ENCODE measurements around the gene MARS2. TPM values are rescaled to one million over a fixed set of nuclear protein-coding genes. Genes with fewer than 3 reads are reported as not detected.
"Not testable (repeated sequence)": the region's sequence is repeated elsewhere in the genome, so short reads cannot be mapped to it uniquely, and the experiment has no call there.

Gene MARS2
- total and polyA plus RNA-seq, 2 donors (not counting 1 experiment from before 2014, with no cell fraction given): 5.1 to 10.5 TPM

DNA sequence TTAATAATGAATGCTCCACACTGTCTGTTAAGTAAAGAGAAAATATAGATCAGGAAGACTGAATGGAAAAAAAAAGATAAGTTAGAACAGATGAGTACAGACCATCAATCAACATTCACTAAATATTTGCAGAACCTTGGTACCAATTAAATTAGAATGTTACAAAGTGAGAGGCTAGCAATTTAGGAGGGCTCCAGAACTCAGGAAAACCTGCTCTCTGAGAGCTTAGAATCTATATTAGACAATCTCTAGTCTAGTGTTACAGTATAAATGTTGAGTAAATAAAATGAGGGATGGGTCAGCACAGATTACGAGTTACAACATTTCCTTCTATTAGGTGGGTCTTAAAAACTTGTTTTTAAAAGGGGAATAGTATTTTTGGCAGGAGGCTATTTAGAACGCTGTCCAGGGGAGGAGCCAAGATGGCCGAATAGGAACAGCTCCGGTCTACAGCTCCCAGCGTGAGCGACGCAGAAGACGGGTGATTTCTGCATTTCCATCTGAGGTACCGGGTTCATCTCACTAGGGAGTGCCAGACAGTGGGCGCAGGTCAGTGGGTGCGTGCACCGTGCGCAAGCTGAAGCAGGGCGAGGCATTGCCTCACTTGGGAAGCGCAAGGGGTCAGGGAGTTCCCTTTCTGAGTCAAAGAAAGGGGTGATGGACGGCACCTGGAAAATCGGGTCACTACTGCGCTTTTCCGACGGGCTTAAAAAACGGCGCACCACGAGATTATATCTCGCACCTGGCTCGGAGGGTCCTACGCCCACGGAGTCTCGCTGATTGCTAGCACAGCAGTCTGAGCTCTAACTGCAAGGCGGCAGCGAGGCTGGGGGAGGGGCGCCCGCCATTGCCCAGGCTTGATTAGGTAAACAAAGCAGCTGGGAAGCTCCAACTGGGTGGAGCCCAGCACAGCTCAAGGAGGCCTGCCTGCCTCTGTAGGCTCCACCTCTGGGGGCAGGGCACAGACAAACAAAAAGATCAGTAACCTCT, 23.7 kb downstream of the MARS2 start:
- H3K27me3 Mint-ChIP-seq; H3K9me3 ChIP-seq (ENCODE audit: control extremely low read depth in 1 of 3, control insufficient read depth in 2 of 3, insufficient read depth in 1 of 3, low read length in 2 of 3); H3K4me2 ChIP-seq (replicated peaks; ENCODE audit: low read depth, low read length, poor library complexity, severe bottlenecking); CTCF ChIA-PET; H3K9ac ChIP-seq (ENCODE audit: low read length); H4K20me1 ChIP-seq (ENCODE audit: control insufficient read depth, insufficient read depth, low read length, poor library complexity, severe bottlenecking); H3K79me2 ChIP-seq (ENCODE audit: control insufficient read depth, insufficient read depth, low read length); H3K27ac ChIP-seq (ENCODE audit: low read length in 2 of 2); H3K36me3 ChIP-seq (replicated peaks in 1 of 2; ENCODE audit: control extremely low read depth in 1 of 2, control insufficient read depth in 1 of 2, extremely low read depth in 1 of 2, insufficient read depth in 2 of 2, low read length in 1 of 2); H3K9me3 Mint-ChIP-seq (ENCODE audit: insufficient read depth); DNase-seq; H3K27me3 ChIP-seq (replicated peaks in 1 of 4; ENCODE audit: control extremely low read depth in 1 of 4, control insufficient read depth in 3 of 4, insufficient read depth in 4 of 4, low read length in 3 of 4); H3K4me3 Mint-ChIP-seq; ATAC-seq (ENCODE audit: low read depth); H3K4me3 ChIP-seq (ENCODE audit: control extremely low read depth in 1 of 5, extremely low read depth in 1 of 5, insufficient read depth in 1 of 5, low read depth in 2 of 5, low read length in 4 of 5); intact Hi-C loops (cut with micrococcal nuclease); H3K27ac Mint-ChIP-seq; H3K4me1 ChIP-seq (ENCODE audit: control insufficient read depth in 2 of 2, insufficient read depth in 2 of 2, low read length in 2 of 2); H2AFZ ChIP-seq (ENCODE audit: insufficient read depth, low read depth, low read length, poor library complexity, severe bottlenecking); H3K4me1 Mint-ChIP-seq; POLR2A ChIA-PET: not testable (repeated sequence)
- 97% methylated on average over 18 of the region's 32 CpGs for WGBS (ENCODE audit: insufficient coverage)

DNA sequence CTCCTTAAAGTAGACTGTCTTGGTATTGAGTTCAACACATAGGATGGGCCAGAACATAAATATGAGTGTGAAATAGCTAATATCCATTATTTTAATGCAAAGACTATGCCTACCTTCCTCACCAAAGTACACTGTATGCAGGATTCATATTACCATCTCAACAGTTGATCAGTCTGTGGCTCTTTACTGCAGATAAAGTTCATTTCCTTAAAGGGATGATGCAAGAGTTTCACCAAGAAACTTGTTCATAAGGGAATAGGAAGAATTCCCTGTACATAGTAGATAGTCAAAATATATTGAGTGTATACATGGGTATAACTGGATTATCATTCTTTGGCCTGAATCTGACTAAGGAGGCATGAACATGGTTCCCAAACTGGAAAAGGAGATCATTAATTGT, 35.0 kb downstream of the MARS2 start:
- Histone ChIP-seq H3K9ac (ENCODE audit: low read length) (no peak overlapping the region), H2AFZ (ENCODE audit: insufficient read depth, low read depth, low read length, poor library complexity, severe bottlenecking) (no peak overlapping the region), H3K27ac (ENCODE audit: low read length in 2 of 2) (no peak overlapping the region), H3K79me2 (ENCODE audit: control insufficient read depth, insufficient read depth, low read length) (no peaks in the 10 kb centered on the region), H3K4me3 (ENCODE audit: control extremely low read depth in 1 of 5, extremely low read depth in 1 of 5, insufficient read depth in 1 of 5, low read depth in 2 of 5, low read length in 4 of 5) (no peak overlapping the region), H3K36me3 (replicated peaks in 1 of 2; ENCODE audit: control extremely low read depth in 1 of 2, control insufficient read depth in 1 of 2, extremely low read depth in 1 of 2, insufficient read depth in 2 of 2, low read length in 1 of 2) (no peaks in the 10 kb centered on the region), H3K4me1 (ENCODE audit: control insufficient read depth in 2 of 2, insufficient read depth in 2 of 2, low read length in 2 of 2) (no peaks in the 10 kb centered on the region), H4K20me1 (ENCODE audit: control insufficient read depth, insufficient read depth, low read length, poor library complexity, severe bottlenecking) (no peaks in the 10 kb centered on the region), H3K27me3 (replicated peaks in 1 of 4; ENCODE audit: control extremely low read depth in 1 of 4, control insufficient read depth in 3 of 4, insufficient read depth in 4 of 4, low read length in 3 of 4) (peaks cover 0 to 3% (median 0%) of the 10 kb centered on the region in 4 experiments), H3K9me3 (ENCODE audit: control extremely low read depth in 1 of 3, control insufficient read depth in 2 of 3, insufficient read depth in 1 of 3, low read length in 2 of 3) (peaks cover 0 to 2% (median 0%) of the 10 kb centered on the region in 3 donors), H3K4me2 (replicated peaks; ENCODE audit: low read depth, low read length, poor library complexity, severe bottlenecking) (no peak overlapping the region)
- peaks cover 28% of the 10 kb centered on the region for H3K27me3 Mint-ChIP-seq
- ChIA-PET POLR2A (no interaction called here), CTCF (no interaction called here)
- ATAC-seq (ENCODE audit: low read depth): no peak
- H3K9me3 Mint-ChIP-seq (ENCODE audit: insufficient read depth): no peaks in the 10 kb centered on the region
- TF ChIP-seq, protein P1, sequence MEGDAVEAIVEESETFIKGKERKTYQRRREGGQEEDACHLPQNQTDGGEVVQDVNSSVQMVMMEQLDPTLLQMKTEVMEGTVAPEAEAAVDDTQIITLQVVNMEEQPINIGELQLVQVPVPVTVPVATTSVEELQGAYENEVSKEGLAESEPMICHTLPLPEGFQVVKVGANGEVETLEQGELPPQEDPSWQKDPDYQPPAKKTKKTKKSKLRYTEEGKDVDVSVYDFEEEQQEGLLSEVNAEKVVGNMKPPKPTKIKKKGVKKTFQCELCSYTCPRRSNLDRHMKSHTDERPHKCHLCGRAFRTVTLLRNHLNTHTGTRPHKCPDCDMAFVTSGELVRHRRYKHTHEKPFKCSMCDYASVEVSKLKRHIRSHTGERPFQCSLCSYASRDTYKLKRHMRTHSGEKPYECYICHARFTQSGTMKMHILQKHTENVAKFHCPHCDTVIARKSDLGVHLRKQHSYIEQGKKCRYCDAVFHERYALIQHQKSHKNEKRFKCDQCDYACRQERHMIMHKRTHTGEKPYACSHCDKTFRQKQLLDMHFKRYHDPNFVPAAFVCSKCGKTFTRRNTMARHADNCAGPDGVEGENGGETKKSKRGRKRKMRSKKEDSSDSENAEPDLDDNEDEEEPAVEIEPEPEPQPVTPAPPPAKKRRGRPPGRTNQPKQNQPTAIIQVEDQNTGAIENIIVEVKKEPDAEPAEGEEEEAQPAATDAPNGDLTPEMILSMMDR (IDR thresholded peaks at IDR 0.05): no peak
- no peak for TF ChIP-seq EZH2 (IDR thresholded peaks at IDR 0.05; ENCODE audit: borderline replicate concordance, insufficient read depth, low read depth, low read length, poor library complexity, severe bottlenecking)
- no peaks in the 10 kb centered on the region for H3K4me1 Mint-ChIP-seq
- no peak overlapping the region for H3K27ac Mint-ChIP-seq
- H3K4me3 Mint-ChIP-seq: no peak overlapping the region
- intact Hi-C loops (cut with micrococcal nuclease): no loop called here
- DNase-seq: no peak

Other genes starting within 250 kb of the MARS2 start
- gene HSPD1, start 205.5 kb upstream of the MARS2 start, total RNA-seq: 112 and 120 TPM in 2 replicates
- 46.6 and 111 TPM in 2 replicates for gene HSPD1, start 205.5 kb upstream of the MARS2 start, polyA plus RNA-seq
- gene HSPE1, start 205.0 kb upstream of the MARS2 start, total RNA-seq: 37.9 and 46.2 TPM in 2 replicates
- 49.8 and 59.9 TPM in 2 replicates for gene HSPE1, start 205.0 kb upstream of the MARS2 start, polyA plus RNA-seq
- 20.1 and 20.8 TPM in 2 replicates for gene MOB4, start 189.3 kb upstream of the MARS2 start, total RNA-seq
- gene MOB4, start 189.3 kb upstream of the MARS2 start, polyA plus RNA-seq: 12.6 and 15.6 TPM in 2 replicates
- gene RFTN2, start 29.8 kb upstream of the MARS2 start, total RNA-seq: not detected in 2 replicates
- not detected in 2 replicates for gene RFTN2, start 29.8 kb upstream of the MARS2 start, polyA plus RNA-seq
- gene BOLL, start 80.0 kb downstream of the MARS2 start, total RNA-seq: not detected in 2 replicates
- gene BOLL, start 80.0 kb downstream of the MARS2 start, polyA plus RNA-seq: not detected in 2 replicates
- gene PLCL1, start 99.2 kb downstream of the MARS2 start, total RNA-seq: 0.07 and 0.12 TPM in 2 replicates
- gene PLCL1, start 99.2 kb downstream of the MARS2 start, polyA plus RNA-seq: 0.23 and 0.25 TPM in 2 replicates